Activated T-helper 1 cell treated with anti-CD3 and anti-CD28 coated beads, Interleukin-2, amount 50 U/mL, for 16 hours (primary cell): ENCODE data around the gene NKX6-1.

Experiments
- DNase-seq, 2 donors: peaks; one replicate each; pipeline ENCODE4 v3.0.0-alpha.2; 2020; ENCODE audit warnings: low read depth in 1 of 2, low spot score in 1 of 2

NKX6-1 gene

DNA sequence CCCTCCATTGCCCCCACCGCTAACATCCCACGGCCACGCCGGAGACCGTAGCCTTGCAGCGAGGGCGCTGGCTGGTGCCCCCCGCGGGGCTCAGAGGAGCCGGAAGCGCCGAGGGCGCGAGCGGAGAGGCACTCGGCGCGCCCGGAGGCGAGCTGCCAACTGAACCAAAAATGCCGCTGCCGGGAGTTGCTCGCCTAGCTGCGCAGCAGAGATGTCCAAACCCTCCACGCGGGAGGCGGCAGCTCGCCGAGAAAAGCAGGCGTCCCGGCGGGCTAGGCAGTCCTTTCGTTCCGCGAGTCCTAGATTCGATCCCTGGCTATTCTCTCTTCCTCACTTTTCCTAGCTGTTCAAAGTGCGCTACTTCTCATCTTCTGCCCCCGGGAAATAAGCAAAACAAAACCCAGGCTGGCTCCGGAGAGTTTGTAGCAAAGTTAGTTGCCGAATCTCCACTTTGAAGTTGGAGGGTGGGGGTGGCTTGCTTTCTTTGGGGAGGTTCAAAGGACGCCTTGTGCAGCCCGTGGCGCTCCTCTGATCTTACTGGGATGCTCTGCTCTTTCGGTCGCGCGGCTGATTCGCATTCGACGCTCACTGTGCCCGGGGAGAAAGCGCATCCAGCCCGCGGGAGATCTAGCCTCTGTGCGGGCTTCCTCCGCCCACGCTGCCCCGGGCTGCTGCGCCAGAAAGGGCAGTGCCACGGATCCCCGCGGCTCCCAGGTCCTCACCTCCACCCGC is 723 bp downstream of the NKX6-1 start:
- no peak for DNase-seq

DNA sequence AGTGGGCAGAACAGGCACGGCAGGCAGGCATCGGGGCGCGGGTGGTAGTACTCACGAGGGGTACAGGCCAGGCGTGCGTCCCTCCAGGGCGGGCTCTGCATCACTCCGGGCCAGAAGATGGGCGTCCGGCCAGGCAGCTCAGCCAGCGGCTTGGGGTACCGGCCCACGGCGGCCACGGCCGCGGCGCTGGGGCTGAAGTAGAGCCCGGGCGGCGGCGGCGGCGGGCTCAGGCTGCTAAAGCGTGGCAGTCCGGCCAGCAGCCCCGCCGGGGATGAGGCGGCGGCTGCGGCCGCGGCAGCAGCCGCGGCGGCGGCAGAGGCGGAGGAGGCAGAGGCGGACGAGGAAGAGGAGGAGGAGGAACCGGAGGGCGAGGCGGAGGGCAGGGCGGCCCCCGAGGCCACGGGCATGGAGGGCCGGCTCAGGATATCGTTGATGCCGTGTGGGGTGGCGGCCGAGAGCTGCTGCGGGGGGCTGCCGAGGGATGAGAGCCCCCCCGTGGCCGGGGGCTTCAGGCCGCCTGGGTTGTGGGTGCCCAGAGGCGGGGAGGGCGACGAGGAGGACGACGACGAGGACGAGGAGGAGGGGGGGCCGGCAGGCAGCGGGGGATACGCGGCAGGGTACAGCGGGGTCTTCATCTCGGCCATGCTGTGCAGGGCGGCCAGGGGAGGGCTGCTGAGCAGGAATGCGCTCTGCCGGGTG is 1.4 kb downstream of the NKX6-1 start:
- no peak for DNase-seq

DNA sequence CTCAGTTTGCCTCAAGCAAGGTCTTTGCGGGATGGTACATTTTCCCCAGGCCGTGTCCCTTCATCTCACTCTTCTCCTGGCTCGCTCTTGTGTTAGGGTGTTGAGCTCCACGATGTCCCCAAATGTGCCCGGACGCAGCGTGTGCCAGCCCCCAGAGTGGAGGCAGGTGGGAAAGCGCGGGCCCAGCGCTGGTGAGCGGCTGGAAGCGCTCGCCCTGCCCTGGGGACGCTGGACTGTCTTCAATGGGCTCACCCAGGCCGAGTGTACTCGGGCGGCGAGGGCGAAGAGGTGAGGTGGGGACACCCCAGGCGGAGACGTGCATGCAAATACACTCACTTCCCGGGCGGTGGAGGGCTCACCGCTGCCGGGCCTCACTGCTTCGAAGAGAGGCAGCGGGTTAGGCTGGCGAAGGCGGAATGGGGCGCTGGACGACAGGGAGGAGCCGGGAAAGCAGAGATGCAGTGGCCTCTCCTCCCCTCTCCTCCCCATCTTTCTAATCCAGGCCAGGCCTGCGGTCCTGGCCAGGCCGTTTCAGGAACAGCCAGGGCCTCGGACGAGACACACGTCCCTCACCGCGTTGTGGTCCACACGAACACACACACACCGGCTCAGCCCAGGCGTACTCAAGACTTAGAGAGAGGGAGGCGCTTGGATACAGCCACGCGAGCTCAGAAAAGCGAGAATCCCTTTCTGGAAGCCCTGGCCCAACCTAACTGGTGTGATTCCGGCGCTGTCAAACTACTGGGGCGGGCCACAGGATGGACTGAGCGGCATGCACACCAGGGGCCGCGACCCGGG is 2.2 kb downstream of the NKX6-1 start:
- DNase-seq: no peak

DNA sequence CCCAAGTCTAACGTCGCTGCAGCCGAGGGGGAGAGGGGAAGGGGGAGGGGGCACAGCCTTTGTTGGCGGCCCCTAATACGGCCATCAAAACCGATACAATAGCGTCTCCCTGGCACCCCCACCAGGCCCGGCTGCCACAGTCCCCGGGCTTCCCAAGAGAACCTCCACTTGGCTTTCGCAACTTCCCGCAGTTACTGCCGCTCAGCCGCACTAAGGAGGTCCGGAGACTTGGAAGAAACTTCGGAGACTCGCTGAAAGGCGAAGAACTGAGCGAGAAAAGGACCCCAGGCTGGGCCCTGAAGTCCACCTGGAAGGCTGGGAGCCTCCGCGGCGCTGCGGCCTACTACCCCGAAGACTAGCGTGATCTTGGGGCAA is 2.8 kb downstream of the NKX6-1 start:
- DNase-seq: no peak

DNA sequence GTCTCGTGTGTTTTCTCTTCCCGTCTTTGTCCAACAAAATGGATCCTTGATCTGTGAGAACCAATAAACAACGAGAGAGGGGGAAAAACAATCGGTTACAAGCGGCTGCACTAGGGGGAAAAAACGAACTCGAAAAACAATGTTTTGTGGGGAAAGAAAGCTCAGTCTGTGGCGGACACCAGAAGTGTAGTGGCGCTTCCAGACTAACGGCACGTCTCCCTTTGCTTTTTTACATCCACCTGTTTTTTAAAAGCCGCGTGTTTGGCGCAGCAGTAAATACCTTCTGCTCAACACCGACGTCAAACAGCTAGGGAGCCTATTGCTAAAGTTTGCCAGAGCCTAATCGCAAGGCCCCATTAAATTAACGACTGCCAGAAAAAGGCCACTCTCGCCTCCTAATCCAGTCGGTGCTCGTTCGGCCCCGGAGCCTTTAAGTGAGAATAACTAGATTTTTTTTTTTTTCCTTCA is 3.3 kb downstream of the NKX6-1 start:
- DNase-seq: no peak

DNA sequence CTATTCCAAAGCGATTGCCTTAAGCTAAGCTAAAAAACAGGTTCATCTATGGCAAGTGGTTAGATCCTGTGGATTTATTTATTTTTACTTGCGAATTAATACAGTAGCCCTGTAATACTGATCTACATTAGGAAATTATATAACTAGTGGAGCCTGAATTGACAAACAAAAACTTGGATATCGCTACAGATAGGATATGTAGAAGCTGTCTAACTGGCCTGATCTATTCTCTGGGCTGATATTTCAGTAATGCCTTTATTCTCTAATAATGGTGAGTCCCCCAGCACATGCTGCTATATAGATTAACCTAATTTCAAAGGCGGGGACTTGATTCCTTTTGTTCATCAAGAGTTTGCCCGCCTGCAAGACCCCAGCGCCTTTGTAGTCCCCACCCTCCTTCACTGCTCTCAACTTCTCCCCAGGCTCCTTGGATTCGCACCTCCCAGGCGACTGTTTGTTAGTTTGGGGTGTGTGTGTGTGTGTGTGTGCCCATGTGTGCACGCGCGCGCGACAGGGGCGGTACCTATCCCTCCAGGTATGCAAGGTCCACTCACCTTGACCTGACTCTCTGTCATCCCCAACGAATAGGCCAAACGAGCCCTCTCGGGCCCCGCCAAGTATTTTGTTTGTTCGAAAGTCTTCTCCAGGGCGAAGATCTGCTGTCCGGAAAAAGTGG is 3.8 kb downstream of the NKX6-1 start:
- DNase-seq: no peak

DNA sequence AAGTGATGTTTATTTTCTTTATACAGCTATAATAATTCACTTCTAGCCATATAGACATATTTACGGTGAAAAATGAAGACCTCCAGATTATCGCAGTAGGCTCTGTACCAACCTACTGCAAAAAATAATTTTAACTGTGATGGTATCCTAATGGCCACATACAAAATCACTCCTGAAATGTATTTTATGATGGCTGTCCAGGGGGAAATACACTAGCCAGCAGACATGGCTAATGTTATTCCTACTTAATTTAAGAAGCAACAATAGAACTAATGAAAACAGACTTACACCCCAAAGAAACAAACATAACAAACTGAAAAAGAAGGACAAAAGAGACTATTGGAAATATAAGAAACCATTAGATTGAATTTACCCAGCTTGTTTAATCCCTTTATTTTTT is 4.6 kb downstream of the NKX6-1 start:
- DNase-seq: no peak

DNA sequence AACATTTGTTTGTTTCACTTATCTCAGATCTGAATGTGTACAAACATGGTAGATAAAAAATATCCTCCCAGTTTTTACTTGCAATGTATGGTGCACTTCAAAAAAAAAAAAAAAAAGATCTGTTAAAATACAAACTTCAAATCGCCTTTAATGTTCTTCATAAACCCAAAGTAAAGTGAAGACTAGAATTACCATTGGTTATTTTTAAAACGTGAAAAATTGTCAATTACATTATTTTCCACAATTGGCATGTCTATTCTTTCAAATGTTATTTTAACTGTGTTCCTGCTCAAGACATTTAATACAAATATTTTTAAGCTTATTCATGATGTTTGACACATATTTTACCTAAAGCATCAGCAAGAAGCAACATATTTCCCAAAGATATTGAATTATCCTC is 5.0 kb downstream of the NKX6-1 start:
- no peak for DNase-seq

DNA sequence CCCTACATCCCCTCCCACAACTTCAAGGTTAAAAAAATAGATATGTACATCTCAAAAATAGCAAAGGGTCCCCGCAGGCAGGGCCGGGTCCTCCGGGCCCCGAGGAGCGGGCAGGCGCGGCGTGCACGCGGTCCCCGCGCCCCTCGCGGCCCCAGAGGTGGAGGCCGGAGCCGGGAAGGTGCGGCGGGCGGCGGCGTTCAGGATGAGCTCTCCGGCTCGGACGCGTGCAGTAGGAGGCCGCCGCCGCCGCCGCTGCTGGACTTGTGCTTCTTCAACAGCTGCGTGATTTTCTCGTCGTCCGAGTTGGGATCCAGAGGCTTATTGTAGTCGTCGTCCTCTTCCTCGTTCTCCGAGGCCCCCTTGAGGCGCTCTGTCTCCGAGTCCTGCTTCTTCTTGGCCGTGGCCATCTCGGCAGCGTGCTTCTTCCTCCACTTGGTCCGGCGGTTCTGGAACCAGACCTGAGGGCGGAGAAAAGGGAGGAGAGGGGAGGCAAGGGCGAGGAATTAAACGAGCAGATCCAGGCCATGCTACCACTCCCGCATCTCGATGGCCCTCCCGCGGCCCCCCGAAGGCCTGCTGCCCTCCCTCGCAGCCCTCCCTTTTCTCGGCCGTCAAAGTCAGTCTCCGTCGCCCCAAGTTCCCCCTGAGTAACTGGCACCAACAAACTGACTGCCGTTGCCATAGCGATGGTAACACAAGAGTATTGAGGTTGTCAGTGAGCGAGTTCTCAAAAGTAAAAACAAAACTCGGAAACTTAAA is 5.8 kb downstream of the NKX6-1 start:
- DNase-seq: no peak

DNA sequence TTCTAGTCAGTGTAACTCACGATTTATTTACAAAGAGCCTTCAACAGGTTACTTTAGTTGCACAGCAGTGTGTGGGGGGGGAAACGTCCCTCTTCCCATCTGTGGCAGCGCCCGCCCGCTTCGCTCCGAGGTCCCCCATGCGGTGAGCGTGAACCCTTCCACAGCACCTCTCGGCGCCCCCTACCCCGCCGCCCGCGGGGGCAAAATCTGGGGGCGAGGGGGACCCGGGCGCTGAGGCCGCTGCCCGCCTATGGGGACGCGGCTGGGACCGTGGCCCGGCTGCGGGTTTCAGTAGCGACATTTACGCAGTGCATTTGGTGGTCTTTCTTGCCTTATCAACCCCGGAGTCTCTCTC is 6.4 kb downstream of the NKX6-1 start:
- no peak for DNase-seq

DNA sequence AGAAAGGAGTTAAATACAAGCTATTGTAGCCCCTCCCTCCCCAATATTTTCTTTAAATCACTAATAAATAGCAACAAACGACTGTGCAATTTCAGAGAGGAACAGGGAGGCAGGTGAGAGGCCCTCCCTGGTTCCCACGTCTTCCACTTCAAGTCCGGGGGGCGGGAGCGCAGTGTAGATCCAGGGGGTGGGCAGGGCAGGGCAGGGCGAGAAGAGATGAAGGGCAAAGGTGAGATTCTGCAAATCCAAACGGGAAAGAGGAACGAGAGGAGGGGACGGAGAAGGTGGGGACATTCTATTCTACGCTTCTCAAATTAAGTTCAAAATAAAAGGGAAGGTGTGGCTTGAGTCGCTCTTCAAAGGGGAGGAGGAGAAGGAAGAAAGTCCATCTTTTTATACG is 6.8 kb downstream of the NKX6-1 start:
- no peak for DNase-seq

DNA sequence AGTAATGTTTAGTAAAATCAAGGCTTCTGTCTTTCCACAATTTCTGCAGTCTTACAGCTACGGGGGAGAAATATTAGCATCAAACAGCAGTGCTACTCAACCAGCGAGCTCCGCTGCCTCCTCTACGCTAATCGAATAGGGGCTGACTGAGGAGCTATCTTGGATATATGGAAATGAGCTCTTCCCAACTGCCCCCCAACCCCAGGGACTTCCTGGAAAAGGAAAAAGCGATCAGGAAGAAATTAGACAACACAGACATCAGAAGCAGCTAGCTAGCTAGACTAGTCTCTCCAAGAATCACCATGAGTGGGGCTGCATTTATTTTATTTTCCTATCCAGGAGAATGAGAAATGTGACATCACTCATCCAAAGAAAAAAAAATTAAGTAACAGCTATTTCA is 7.6 kb downstream of the NKX6-1 start:
- DNase-seq: no peak

DNA sequence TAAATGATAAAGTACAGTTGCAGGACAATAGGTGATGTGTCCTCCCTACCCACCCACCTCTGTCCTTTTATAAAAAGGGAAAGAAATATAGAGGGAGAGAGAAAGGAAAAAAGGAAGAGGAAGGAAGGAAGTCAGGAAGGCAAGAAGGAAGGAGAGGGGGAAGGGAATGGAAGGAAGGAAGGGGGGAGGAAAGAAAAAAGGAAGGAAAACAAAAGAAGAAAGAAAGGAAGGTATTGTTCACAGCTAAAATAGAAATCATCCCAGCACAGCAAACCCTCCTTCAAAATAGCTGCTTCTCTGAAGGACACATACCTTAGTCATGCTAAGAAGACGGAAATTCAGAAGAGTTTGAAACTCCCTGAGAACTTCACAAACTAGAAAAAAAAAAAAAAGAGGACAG is 8.4 kb downstream of the NKX6-1 start:
- no peak for DNase-seq

DNA sequence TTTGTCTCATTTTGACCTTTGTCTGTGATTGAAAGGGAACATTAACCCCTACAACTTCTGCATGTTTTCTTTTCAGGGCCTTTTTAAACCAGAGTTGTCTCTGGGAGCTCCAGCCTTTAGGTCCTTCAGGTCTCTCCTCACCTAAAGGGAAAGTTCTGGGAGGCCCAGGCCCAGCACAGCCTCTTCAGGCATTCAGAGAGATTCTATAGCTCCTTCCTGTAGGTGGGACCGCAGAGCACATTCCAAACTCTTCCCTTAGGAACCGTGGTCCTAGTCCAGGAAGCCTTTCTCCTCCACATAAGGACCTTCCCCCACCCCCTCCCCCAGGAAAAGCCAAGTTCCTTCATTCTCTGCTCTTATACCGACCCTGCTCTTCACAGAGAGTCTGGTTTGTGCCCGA is 14.9 kb downstream of the NKX6-1 start:
- DNase-seq: no peak

DNA sequence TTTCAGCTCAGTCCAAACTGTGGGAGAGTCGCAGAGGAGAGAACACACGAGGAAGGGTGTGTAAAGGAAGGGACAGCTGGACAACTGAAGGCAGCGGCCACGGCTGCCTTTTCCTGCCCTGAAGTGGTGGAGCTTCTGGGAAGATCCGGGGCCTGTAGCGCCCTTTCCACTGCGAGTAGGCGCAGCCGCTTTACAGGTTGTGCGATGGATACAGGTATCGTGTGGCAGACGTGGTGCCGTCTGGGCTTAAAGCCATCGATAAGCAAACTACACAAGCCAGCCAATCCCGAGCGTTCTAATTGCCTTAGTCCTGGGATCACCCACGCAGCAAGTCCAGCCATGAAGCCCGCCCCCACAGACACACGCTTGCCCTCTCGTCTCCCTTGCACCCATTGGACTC is 15.4 kb downstream of the NKX6-1 start:
- no peak for DNase-seq

DNA sequence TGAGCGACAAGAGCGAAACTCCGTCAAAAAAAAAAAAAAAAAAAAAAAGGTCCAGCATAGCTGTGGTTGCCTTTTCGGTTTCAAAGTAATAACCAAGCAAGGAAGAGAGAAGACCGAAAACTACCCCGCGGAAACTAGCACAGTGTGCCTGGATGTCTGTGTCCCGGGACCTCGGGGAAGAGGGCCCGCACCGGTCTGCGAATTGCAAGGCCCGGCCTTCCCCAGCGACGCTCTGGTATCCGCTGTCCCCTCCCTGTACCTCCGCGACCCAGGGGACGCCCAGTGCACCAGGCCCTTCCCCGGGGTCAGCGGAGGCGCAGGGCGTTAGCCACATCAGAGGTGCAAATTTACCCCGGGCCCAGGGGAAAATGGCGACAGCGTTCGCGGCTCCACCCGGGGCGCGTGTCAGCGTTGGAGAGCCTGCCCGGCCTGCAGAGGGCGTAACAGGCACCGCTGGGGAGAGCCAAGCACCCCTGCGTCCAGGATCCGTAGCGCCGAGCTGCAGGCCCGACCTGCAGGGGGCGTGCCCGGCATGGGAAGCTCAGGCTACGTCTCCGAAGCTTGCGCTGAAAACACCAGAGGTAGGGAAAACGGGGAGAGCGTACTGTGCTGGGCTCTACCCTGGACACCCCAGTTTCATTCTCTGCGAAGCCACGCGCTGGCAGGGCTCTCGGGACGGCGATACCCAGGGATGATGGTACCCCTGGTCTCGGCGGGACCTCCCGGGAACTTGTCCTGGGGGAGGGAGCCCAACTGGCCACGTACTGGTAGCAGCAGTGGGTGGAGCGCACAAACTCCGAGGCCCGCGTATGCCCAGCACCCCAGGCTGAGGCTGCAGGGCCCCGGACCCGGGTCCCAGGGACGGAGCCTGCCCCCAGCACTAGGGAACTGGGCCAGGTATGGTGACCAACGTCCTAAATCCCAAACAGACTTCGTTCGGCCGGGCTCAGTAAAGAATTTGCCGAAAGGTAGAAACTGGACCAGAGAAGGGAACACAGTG is 16.2 kb downstream of the NKX6-1 start:
- DNase-seq: no peak

DNA sequence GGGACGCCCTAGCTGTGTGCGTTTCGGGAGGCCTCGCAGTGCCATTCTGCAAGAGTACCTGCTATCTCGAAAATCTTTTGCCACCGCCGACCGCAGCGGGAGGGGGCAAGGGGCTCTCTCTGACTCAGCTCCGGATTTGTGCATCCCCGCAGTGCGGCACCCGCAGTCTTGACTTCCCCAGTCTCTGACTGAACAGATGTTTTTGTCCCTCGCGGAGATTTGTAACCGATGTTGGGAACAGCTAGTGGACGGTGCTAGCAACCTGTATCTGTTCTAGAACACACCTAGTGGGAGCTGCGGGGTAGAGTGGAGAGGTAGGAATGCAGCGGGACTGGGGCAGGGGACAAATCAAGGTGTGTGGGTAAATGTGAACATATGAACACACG is 17.2 kb downstream of the NKX6-1 start:
- no peak for DNase-seq

DNA sequence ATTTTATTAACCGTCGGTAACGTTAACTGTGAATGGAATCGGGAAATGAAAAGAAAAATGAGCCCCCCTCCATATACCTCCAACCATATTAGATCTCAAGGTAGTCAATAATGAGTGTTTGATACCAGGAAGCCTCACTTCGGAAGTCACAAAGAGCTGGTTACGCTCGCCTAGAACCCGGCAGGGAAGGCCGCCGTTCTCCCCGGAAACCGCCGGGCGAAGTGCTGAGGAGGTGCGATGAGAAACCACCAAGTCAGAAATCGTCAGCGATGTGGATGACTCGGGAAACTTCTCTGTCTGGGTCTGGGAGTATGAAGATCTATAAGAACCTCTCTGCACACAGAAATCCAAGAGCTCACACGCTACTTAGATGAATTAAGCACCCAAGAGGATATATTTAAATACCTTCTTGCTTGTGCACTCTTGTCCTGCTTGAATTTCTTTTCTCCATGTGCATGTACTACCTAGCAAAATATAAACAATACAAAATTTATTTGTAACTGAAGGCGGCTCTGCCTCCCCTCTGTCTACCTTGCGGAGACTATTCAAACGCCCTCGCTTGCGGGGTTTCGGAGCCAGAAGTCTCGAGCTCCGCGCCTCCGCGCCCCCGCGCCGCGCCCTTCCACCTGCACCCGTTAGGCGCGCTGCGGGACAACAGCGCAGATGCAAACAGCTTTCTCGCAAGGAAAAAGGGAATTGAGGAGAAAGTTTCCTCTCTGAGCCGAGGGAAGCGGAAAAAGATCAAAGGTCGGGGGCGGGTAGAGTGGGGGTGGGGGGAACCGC is 17.8 kb downstream of the NKX6-1 start:
- no peak for DNase-seq

DNA sequence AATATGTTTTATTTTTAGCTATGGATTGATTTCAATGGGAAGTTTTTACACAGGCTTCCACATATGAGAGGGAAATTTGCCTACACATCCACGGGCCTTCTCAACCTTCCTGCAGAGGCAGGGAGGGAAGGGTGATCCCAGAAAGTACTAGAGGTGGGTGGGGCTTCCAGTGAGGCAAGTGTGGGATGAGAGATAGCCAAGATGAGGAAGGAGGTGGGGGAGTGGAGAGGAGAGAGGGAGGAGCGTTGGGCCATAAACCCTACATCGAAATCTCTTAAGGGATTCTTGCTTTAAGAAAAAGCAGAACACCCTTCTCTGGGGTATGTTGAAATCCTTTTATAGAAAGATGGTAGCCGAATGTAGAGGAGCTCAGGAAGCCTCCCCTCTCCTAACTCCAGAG is 19.0 kb downstream of the NKX6-1 start:
- DNase-seq: no peak
